ENCODE measurements around the gene DYNC1H1. TPM values are rescaled to one million over a fixed set of nuclear protein-coding genes. Genes with fewer than 3 reads are reported as not detected.

The DYNC1H1 gene
- total RNA-seq, 6 donors from 2014 or later: 352 to 556 (median 447) TPM

- ATAC-seq (ENCODE audit: low FRiP score in 2 of 2): no peak
- TF ChIP-seq POLR2A (IDR thresholded peaks at IDR 0.05) (no peak), EP300 (IDR thresholded peaks at IDR 0.05) (no peak), POLR2AphosphoS5 (IDR thresholded peaks at IDR 0.05) (no peak)
- TF ChIP-seq, protein P1, sequence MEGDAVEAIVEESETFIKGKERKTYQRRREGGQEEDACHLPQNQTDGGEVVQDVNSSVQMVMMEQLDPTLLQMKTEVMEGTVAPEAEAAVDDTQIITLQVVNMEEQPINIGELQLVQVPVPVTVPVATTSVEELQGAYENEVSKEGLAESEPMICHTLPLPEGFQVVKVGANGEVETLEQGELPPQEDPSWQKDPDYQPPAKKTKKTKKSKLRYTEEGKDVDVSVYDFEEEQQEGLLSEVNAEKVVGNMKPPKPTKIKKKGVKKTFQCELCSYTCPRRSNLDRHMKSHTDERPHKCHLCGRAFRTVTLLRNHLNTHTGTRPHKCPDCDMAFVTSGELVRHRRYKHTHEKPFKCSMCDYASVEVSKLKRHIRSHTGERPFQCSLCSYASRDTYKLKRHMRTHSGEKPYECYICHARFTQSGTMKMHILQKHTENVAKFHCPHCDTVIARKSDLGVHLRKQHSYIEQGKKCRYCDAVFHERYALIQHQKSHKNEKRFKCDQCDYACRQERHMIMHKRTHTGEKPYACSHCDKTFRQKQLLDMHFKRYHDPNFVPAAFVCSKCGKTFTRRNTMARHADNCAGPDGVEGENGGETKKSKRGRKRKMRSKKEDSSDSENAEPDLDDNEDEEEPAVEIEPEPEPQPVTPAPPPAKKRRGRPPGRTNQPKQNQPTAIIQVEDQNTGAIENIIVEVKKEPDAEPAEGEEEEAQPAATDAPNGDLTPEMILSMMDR (IDR thresholded peaks at IDR 0.05): no peak
Measured at GRCh38 chr14:101954501-101954900, 9.9 kb upstream of the DYNC1H1 start.

GRCh38 chr14:101955695-101956161 is 8.6 kb upstream of the DYNC1H1 start:
- peak in 1 of 2 donors; percentile 78 for DNase-seq
- TF ChIP-seq, protein P1 (IDR thresholded peaks at IDR 0.05): no peak
- no peak for TF ChIP-seq POLR2AphosphoS5 (IDR thresholded peaks at IDR 0.05)
- TF ChIP-seq POLR2A (IDR thresholded peaks at IDR 0.05): no peak
- ATAC-seq (ENCODE audit: low FRiP score in 2 of 2): no peak

More at GRCh38 chr14:101954501-101954900, 9.9 kb upstream of the DYNC1H1 start:
- Histone ChIP-seq H3K36me3 (no peaks in the 10 kb centered on the region), H3K4me3 (no peak overlapping the region), H3K27ac (no peak overlapping the region), H3K27me3 (no peaks in the 10 kb centered on the region), H3K4me1 (peaks cover 0 to 6% (median 1%) of the 10 kb centered on the region in 4 donors), H3K9me3 (no peaks in the 10 kb centered on the region)
- DNase-seq: no peak
- WGBS, 2 donors: 84 to 88% methylated on average over 6 of the region's 6 CpGs

DNA sequence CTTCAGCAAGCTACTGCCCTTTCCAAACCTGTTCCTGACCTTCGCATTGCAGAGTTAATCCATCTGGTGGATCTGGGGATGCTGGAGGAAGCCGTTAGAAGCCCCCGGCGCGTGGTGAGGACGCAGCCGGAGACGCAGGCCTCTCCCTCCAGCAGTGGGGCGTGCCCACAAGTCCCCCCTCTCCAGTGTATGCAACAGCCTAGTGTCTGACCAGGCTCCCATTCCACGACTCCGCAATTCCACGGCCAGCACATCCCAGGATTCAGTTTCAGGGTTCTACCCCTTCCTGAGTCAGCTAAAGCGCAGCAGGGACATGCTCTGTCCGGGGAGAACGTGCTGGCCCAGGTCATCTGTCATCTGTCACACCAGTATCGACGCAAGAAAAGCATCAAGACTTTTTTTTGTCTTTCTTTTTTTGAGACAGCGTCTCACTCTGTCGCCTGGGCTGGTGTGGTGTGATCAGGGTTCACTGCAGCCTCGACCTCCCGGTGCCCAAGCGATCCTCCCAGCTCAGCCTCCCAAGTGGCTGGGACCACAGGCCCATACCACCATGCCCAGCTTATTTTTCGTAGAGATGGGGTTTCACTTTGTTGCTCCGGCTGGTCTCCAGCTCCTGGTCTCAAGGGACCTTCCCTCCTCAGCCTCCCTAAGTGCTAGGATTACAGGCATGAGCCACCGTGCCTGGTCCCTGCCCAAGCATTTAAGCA is 8.0 kb upstream of the DYNC1H1 start:
- TF ChIP-seq, protein P1 (IDR thresholded peaks at IDR 0.05): no peak
- no peak for TF ChIP-seq EP300 (IDR thresholded peaks at IDR 0.05)
- TF ChIP-seq POLR2AphosphoS5 (IDR thresholded peaks at IDR 0.05): no peak
- TF ChIP-seq POLR2A (IDR thresholded peaks at IDR 0.05): no peak
- WGBS, 2 donors: 78 to 81% methylated on average over 15 to 24 of the region's 25 CpGs
- Histone ChIP-seq H3K4me3 (no peak overlapping the region), H3K36me3 (no peaks in the 10 kb centered on the region), H3K27me3 (no peaks in the 10 kb centered on the region), H3K4me1 (peaks cover 2 to 4% (median 2%) of the 10 kb centered on the region in 4 donors), H3K9me3 (no peaks in the 10 kb centered on the region), H3K27ac (no peak overlapping the region)
- DNase-seq (no peak), ATAC-seq (ENCODE audit: low FRiP score in 2 of 2) (no peak)

More at GRCh38 chr14:101955695-101956161, 8.6 kb upstream of the DYNC1H1 start:
- WGBS, 2 donors: 77 to 83% methylated on average over 22 to 34 of the region's 34 CpGs
- Histone ChIP-seq H3K36me3 (no peaks in the 10 kb centered on the region), H3K27me3 (no peaks in the 10 kb centered on the region), H3K4me1 (no peaks in the 10 kb centered on the region), H3K4me3 (no peak overlapping the region), H3K27ac (no peak overlapping the region), H3K9me3 (no peaks in the 10 kb centered on the region)

DNA sequence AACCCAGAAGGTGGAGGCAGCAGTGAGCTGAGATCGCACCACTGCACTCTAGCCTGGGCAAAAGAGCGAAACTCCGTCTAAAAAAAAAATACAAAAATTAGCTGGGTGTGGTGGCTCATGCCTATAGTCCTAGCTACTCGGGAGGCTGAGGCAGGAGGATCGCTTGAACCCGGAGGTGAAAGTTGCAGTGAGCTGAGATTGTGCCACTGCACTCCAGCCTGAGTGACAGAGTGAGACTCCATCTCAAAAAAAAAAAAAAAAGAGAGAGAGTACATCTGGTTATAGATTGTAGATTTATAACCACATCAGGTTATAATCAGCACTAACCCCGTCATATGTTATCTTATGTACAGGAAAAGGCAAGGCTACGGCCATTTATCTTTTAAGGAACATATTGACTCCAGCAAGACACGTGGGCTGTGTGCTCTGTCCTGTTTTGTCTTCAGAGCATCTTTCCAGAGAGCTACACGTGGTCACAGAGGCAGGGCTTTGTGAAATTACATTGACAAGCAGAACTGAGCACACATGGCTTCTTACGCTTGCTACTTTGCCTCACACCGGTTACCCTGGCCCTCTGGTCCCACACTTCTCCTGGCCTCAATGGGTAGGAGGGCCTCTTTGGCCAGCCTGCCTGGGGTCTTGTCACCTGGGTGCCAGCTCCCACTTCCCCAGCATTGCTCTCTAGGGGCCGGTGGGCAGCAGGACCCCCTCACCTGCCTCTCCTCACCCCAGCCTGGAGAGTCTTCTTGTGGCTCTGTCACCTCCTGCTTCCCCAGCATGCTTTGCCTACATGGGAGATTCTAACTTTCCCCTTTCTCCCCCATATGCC is 6.8 kb upstream of the DYNC1H1 start:
- Histone ChIP-seq H3K4me3 (no peak overlapping the region), H3K4me1 (peaks cover 2 to 14% (median 6%) of the 10 kb centered on the region in 4 donors), H3K27ac (no peak overlapping the region), H3K27me3 (no peaks in the 10 kb centered on the region), H3K9me3 (no peaks in the 10 kb centered on the region), H3K36me3 (no peaks in the 10 kb centered on the region)
- 87 to 90% methylated on average over 13 of the region's 13 CpGs for WGBS, 2 donors
- ATAC-seq (ENCODE audit: low FRiP score in 2 of 2): no peak
- DNase-seq: no peak
- TF ChIP-seq, protein P1 (IDR thresholded peaks at IDR 0.05): no peak
- no peak for TF ChIP-seq POLR2A (IDR thresholded peaks at IDR 0.05)
